ENCODE data around the gene SAYSD1. TPM values are rescaled to one million over a fixed set of nuclear protein-coding genes. Genes with fewer than 3 reads are reported as not detected.

The SAYSD1 gene
- total and polyA plus RNA-seq, 2 experiments from 2014 or later, result 16.9 to 23.4 TPM

DNA sequence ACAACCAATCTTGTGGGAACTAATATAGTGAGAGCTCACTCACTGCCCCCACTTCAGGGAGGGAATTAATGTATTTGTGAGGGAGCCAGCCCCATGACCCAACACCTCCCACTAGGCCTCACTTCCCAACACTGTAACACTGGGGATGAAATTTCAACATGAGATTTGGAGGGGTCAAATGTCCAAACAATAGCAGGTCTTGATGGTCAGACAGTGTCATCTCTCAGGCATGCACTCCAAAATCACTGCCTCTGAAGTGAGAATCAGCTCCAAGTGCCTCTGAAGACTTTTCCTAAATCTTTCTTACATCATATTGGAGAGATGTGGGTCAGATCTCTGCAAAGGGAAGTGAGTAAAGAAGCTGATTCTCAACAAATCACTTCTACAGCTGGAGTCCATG lies 13.8 kb upstream of the SAYSD1 start:
- H4K20me1 ChIP-seq (ENCODE audit: insufficient read depth, poor library complexity, severe bottlenecking), result no peaks in the 10 kb centered on the region
- TF ChIP-seq EZH2 (IDR thresholded peaks at IDR 0.05; ENCODE audit: borderline replicate concordance) (no peak), EZH2phosphoT487 (IDR thresholded peaks at IDR 0.05; ENCODE audit: low read depth, severe bottlenecking, unreplicated experiment) (no peak)
- TF ChIP-seq, protein P1, sequence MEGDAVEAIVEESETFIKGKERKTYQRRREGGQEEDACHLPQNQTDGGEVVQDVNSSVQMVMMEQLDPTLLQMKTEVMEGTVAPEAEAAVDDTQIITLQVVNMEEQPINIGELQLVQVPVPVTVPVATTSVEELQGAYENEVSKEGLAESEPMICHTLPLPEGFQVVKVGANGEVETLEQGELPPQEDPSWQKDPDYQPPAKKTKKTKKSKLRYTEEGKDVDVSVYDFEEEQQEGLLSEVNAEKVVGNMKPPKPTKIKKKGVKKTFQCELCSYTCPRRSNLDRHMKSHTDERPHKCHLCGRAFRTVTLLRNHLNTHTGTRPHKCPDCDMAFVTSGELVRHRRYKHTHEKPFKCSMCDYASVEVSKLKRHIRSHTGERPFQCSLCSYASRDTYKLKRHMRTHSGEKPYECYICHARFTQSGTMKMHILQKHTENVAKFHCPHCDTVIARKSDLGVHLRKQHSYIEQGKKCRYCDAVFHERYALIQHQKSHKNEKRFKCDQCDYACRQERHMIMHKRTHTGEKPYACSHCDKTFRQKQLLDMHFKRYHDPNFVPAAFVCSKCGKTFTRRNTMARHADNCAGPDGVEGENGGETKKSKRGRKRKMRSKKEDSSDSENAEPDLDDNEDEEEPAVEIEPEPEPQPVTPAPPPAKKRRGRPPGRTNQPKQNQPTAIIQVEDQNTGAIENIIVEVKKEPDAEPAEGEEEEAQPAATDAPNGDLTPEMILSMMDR (IDR thresholded peaks at IDR 0.05; ENCODE audit: poor library complexity), result no peak

DNA sequence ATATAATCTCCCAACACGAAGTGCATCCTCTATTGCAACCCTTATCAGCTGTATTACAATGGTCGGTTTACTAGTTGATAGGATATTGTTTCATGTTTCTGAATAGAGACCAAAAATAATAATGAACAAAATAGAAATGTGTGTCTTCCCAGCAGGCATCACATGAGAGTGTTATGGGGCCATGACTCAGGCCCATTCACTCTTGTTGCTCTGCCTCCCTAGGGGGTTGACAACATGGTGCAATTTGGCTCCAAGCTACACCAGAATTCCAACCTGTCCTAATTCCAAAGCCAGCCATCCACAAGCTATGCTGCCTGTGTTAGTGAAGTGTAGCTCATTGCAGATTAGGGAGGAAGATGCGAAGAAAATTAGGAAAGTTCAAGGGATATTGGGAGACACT lies 13.1 kb upstream of the SAYSD1 start:
- Histone ChIP-seq H3K27me3 (no peaks in the 10 kb centered on the region), H3K4me3 (no peak overlapping the region), H3K4me2 (no peak overlapping the region), H3K9me2 (replicated peaks; ENCODE audit: insufficient read depth) (no peaks in the 10 kb centered on the region), H3K27ac (no peak overlapping the region), H3K79me2 (no peaks in the 10 kb centered on the region), H4K20me1 (ENCODE audit: insufficient read depth, poor library complexity, severe bottlenecking) (no peaks in the 10 kb centered on the region), H3K9me3 (ENCODE audit: low read depth) (no peaks in the 10 kb centered on the region), H3K4me1 (ENCODE audit: insufficient read depth) (no peaks in the 10 kb centered on the region), H3K36me3 (replicated peaks; ENCODE audit: insufficient read depth, low read depth) (no peaks in the 10 kb centered on the region), H2AFZ (no peak overlapping the region)
- WGBS (ENCODE audit: low lambda C conversion rate, missing lambda C conversion rate), result 87% methylated on average over 3 of the region's 3 CpGs
- DNase-seq (ENCODE audit: low spot score), result no peak
- TF ChIP-seq EZH2phosphoT487 (IDR thresholded peaks at IDR 0.05; ENCODE audit: low read depth, severe bottlenecking, unreplicated experiment) (no peak), EZH2 (IDR thresholded peaks at IDR 0.05; ENCODE audit: borderline replicate concordance) (no peak)
- TF ChIP-seq, protein P1 (IDR thresholded peaks at IDR 0.05; ENCODE audit: poor library complexity), result no peak

More for the DNA sequence above, 13.8 kb upstream of the SAYSD1 start:
- Histone ChIP-seq H2AFZ (no peak overlapping the region), H3K27me3 (no peaks in the 10 kb centered on the region), H3K27ac (no peak overlapping the region), H3K36me3 (replicated peaks; ENCODE audit: insufficient read depth, low read depth) (no peaks in the 10 kb centered on the region), H3K9me3 (ENCODE audit: low read depth) (no peaks in the 10 kb centered on the region), H3K4me1 (ENCODE audit: insufficient read depth) (no peaks in the 10 kb centered on the region), H3K4me2 (no peak overlapping the region), H3K79me2 (no peaks in the 10 kb centered on the region), H3K9me2 (replicated peaks; ENCODE audit: insufficient read depth) (no peaks in the 10 kb centered on the region), H3K4me3 (no peak overlapping the region)
- DNase-seq (ENCODE audit: low spot score), result no peak

DNA sequence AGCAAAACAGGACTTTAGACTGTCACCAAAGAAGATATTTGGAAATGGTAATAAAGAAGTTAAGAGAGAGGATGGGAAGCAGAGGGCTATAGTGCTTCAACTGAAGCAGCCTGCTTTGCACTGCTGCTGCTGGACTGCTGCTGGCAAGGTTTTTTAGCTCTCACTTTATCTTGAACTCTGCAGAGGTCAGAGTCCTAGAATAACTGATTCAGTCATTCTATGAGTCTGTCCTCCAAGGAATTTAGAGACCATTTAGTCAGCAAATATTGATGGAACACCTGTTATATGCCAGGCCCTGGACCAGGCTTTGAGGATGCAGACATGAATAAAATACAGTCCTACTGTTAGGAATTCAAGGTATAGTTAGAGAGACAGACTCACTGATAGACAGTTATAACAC lies 9.1 kb upstream of the SAYSD1 start:
- Histone ChIP-seq H3K79me2 (no peaks in the 10 kb centered on the region), H3K4me2 (no peak overlapping the region), H3K9me3 (ENCODE audit: low read depth) (no peaks in the 10 kb centered on the region), H4K20me1 (ENCODE audit: insufficient read depth, poor library complexity, severe bottlenecking) (no peaks in the 10 kb centered on the region), H3K4me1 (ENCODE audit: insufficient read depth) (no peaks in the 10 kb centered on the region), H3K27me3 (no peaks in the 10 kb centered on the region), H3K36me3 (replicated peaks; ENCODE audit: insufficient read depth, low read depth) (no peaks in the 10 kb centered on the region), H3K27ac (no peak overlapping the region), H3K9me2 (replicated peaks; ENCODE audit: insufficient read depth) (no peaks in the 10 kb centered on the region), H3K4me3 (no peak overlapping the region), H2AFZ (no peak overlapping the region)
- TF ChIP-seq EZH2 (IDR thresholded peaks at IDR 0.05; ENCODE audit: borderline replicate concordance), result no peak
- TF ChIP-seq, protein P1 (IDR thresholded peaks at IDR 0.05; ENCODE audit: poor library complexity), result no peak
- no peak for TF ChIP-seq EZH2phosphoT487 (IDR thresholded peaks at IDR 0.05; ENCODE audit: low read depth, severe bottlenecking, unreplicated experiment)
- no peak for DNase-seq (ENCODE audit: low spot score)

DNA sequence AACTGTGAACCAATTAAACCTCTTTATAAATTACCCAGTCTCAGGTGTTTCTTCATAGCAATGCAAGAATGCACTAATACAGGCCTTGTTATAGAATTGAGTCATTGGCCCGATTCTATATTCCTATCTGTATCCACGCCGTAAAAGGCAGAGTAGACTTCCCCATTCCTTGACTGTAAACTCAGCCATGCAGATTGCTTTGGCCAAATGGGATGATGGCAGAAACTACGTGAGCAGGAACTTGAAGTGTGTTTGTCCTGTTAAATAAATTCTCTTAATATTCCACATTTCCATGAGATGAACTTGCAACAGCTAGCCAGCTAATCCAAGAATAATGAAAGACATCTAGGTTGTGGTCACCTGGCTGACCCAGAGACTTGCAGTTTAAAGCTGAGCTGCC lies 3.9 kb upstream of the SAYSD1 start:
- Histone ChIP-seq H3K27ac (no peak overlapping the region), H3K9me3 (ENCODE audit: low read depth) (no peaks in the 10 kb centered on the region), H3K4me2 (no peak overlapping the region), H3K9me2 (replicated peaks; ENCODE audit: insufficient read depth) (no peaks in the 10 kb centered on the region), H3K27me3 (no peaks in the 10 kb centered on the region), H2AFZ (no peak overlapping the region), H3K79me2 (peaks cover 2% of the 10 kb centered on the region), H4K20me1 (ENCODE audit: insufficient read depth, poor library complexity, severe bottlenecking) (no peaks in the 10 kb centered on the region), H3K4me1 (ENCODE audit: insufficient read depth) (peaks cover 9% of the 10 kb centered on the region), H3K36me3 (replicated peaks; ENCODE audit: insufficient read depth, low read depth) (no peaks in the 10 kb centered on the region), H3K4me3 (no peak overlapping the region)
- WGBS (ENCODE audit: low lambda C conversion rate, missing lambda C conversion rate), result 92% methylated on average over 4 of the region's 4 CpGs
- no peak for DNase-seq (ENCODE audit: low spot score)
- TF ChIP-seq EZH2 (IDR thresholded peaks at IDR 0.05; ENCODE audit: borderline replicate concordance), result no peak
- TF ChIP-seq, protein P1 (IDR thresholded peaks at IDR 0.05; ENCODE audit: poor library complexity), result no peak
- no peak for TF ChIP-seq EZH2phosphoT487 (IDR thresholded peaks at IDR 0.05; ENCODE audit: low read depth, severe bottlenecking, unreplicated experiment)

Data from hepatocyte (in vitro differentiated cells).